ENCODE results near the gene PTGR1. TPM values are rescaled to one million over a fixed set of nuclear protein-coding genes. Genes with fewer than 3 reads are reported as not detected.
A peak's percentile ranks its signal among the peaks of the same experiment; 100 is the strongest.

PTGR1 gene
- total RNA-seq, 1 experiment from 2014 or later = 41.6 TPM

DNA sequence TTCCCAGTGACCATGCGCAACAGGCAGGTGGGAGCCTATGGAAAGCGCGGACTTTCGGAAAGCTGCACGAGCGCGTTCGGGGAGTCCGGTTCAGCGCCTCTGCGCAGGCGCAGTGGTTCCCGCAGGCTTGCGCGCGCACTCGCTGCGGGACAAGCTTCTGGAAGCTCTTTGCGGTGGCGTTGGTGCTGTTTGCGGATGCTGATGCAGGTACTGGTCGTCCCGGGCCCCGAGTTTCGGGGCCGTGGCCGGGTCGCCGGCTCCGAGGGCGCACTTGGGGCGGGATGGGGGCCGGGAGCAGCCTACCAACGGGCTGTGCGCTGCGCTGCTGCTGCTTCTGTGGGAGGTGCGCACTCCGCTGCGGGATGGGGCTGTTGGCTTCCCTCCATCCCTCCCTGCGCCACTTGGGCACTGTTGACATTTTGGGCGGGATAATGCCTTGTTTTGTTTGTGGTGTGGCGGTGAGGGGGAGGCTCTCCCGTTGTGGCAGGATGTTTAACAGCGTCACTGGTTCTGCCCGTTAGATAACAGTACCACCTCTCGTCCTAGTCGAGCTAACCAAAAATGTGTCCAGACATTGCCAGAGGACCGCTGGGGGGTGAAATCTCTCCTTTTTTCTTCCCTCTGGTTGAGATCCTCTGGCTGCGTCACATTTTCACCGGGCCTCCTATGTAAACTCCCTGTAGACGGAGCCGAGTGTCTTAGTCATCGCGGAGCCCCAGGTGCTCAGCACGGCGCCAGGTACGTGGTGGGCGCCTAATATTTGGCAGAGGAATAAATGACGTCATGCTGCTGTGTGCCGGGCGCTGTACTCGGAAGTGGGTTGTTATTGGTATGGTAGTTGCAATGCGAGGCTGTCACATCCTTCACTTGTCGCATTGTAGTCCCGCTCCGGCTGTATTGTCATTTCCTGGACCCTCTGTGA is 74.1 kb downstream of the PTGR1 start, which contains the start of gene ZNF483 (continued):
- TF ChIP-seq, protein P1, sequence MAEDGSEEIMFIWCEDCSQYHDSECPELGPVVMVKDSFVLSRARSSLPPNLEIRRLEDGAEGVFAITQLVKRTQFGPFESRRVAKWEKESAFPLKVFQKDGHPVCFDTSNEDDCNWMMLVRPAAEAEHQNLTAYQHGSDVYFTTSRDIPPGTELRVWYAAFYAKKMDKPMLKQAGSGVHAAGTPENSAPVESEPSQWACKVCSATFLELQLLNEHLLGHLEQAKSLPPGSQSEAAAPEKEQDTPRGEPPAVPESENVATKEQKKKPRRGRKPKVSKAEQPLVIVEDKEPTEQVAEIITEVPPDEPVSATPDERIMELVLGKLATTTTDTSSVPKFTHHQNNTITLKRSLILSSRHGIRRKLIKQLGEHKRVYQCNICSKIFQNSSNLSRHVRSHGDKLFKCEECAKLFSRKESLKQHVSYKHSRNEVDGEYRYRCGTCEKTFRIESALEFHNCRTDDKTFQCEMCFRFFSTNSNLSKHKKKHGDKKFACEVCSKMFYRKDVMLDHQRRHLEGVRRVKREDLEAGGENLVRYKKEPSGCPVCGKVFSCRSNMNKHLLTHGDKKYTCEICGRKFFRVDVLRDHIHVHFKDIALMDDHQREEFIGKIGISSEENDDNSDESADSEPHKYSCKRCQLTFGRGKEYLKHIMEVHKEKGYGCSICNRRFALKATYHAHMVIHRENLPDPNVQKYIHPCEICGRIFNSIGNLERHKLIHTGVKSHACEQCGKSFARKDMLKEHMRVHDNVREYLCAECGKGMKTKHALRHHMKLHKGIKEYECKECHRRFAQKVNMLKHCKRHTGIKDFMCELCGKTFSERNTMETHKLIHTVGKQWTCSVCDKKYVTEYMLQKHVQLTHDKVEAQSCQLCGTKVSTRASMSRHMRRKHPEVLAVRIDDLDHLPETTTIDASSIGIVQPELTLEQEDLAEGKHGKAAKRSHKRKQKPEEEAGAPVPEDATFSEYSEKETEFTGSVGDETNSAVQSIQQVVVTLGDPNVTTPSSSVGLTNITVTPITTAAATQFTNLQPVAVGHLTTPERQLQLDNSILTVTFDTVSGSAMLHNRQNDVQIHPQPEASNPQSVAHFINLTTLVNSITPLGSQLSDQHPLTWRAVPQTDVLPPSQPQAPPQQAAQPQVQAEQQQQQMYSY (CRISPR knock-in tag; IDR thresholded peaks at IDR 0.05) = no peak
- TF ChIP-seq CBFB (CRISPR knock-in tag; IDR thresholded peaks at IDR 0.05; ENCODE audit: low read depth) (peak; percentile 49; the same call in 1 of the 2 replicates), GTF2I (CRISPR knock-in tag; conservative IDR thresholded peaks at IDR 0.05) (no peak), SMAD3 (CRISPR knock-in tag; IDR thresholded peaks at IDR 0.05; ENCODE audit: borderline replicate concordance) (no peak; the same call in 1 of the 2 replicates), KAT7 (CRISPR knock-in tag; IDR thresholded peaks at IDR 0.05; ENCODE audit: borderline replicate concordance) (0 out of 2 replicates have a peak, but pooled peaks have one; percentile 59), NR3C1 (CRISPR knock-in tag; conservative IDR thresholded peaks at IDR 0.05; ENCODE audit: low read depth) (no peak), ATF1 (CRISPR knock-in tag; IDR thresholded peaks at IDR 0.05) (no peak), ZBTB21 (CRISPR knock-in tag; IDR thresholded peaks at IDR 0.05; ENCODE audit: borderline replicate concordance) (no peak), ETV6 (CRISPR knock-in tag; IDR thresholded peaks at IDR 0.05) (no peak), NR2C2 (CRISPR knock-in tag; IDR thresholded peaks at IDR 0.05) (no peak), IRF2 (CRISPR knock-in tag; IDR thresholded peaks at IDR 0.05; ENCODE audit: borderline replicate concordance, low read depth) (no peak), ZNF138 (CRISPR knock-in tag; conservative IDR thresholded peaks at IDR 0.05) (no peak), RORB (CRISPR knock-in tag; IDR thresholded peaks at IDR 0.05) (no peak), ZNF396 (CRISPR knock-in tag; IDR thresholded peaks at IDR 0.05; ENCODE audit: borderline replicate concordance) (no peak)
- TF ChIP-seq, protein P2, sequence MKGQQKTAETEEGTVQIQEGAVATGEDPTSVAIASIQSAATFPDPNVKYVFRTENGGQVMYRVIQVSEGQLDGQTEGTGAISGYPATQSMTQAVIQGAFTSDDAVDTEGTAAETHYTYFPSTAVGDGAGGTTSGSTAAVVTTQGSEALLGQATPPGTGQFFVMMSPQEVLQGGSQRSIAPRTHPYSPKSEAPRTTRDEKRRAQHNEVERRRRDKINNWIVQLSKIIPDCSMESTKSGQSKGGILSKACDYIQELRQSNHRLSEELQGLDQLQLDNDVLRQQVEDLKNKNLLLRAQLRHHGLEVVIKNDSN (CRISPR knock-in tag; IDR thresholded peaks at IDR 0.05) = 0 out of 2 replicates have a peak, but pooled peaks have one; percentile 7
- TF ChIP-seq, protein P3, sequence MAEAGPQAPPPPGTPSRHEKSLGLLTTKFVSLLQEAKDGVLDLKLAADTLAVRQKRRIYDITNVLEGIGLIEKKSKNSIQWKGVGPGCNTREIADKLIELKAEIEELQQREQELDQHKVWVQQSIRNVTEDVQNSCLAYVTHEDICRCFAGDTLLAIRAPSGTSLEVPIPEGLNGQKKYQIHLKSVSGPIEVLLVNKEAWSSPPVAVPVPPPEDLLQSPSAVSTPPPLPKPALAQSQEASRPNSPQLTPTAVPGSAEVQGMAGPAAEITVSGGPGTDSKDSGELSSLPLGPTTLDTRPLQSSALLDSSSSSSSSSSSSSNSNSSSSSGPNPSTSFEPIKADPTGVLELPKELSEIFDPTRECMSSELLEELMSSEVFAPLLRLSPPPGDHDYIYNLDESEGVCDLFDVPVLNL (CRISPR knock-in tag; IDR thresholded peaks at IDR 0.05; ENCODE audit: borderline replicate concordance, low read depth) = no peak
- TF ChIP-seq, protein P4, sequence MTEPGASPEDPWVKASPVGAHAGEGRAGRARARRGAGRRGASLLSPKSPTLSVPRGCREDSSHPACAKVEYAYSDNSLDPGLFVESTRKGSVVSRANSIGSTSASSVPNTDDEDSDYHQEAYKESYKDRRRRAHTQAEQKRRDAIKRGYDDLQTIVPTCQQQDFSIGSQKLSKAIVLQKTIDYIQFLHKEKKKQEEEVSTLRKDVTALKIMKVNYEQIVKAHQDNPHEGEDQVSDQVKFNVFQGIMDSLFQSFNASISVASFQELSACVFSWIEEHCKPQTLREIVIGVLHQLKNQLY (CRISPR knock-in tag; IDR thresholded peaks at IDR 0.05) = no peak
- TF ChIP-seq, protein P5, sequence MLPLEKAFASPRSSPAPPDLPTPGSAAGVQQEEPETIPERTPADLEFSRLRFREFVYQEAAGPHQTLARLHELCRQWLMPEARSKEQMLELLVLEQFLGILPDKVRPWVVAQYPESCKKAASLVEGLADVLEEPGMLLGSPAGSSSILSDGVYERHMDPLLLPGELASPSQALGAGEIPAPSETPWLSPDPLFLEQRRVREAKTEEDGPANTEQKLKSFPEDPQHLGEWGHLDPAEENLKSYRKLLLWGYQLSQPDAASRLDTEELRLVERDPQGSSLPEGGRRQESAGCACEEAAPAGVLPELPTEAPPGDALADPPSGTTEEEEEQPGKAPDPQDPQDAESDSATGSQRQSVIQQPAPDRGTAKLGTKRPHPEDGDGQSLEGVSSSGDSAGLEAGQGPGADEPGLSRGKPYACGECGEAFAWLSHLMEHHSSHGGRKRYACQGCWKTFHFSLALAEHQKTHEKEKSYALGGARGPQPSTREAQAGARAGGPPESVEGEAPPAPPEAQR (CRISPR knock-in tag; IDR thresholded peaks at IDR 0.05) = no peak
- TF ChIP-seq, protein P6, sequence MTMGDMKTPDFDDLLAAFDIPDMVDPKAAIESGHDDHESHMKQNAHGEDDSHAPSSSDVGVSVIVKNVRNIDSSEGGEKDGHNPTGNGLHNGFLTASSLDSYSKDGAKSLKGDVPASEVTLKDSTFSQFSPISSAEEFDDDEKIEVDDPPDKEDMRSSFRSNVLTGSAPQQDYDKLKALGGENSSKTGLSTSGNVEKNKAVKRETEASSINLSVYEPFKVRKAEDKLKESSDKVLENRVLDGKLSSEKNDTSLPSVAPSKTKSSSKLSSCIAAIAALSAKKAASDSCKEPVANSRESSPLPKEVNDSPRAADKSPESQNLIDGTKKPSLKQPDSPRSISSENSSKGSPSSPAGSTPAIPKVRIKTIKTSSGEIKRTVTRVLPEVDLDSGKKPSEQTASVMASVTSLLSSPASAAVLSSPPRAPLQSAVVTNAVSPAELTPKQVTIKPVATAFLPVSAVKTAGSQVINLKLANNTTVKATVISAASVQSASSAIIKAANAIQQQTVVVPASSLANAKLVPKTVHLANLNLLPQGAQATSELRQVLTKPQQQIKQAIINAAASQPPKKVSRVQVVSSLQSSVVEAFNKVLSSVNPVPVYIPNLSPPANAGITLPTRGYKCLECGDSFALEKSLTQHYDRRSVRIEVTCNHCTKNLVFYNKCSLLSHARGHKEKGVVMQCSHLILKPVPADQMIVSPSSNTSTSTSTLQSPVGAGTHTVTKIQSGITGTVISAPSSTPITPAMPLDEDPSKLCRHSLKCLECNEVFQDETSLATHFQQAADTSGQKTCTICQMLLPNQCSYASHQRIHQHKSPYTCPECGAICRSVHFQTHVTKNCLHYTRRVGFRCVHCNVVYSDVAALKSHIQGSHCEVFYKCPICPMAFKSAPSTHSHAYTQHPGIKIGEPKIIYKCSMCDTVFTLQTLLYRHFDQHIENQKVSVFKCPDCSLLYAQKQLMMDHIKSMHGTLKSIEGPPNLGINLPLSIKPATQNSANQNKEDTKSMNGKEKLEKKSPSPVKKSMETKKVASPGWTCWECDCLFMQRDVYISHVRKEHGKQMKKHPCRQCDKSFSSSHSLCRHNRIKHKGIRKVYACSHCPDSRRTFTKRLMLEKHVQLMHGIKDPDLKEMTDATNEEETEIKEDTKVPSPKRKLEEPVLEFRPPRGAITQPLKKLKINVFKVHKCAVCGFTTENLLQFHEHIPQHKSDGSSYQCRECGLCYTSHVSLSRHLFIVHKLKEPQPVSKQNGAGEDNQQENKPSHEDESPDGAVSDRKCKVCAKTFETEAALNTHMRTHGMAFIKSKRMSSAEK (CRISPR knock-in tag; IDR thresholded peaks at IDR 0.05; ENCODE audit: borderline replicate concordance) = no peak
- TF ChIP-seq, protein P7, sequence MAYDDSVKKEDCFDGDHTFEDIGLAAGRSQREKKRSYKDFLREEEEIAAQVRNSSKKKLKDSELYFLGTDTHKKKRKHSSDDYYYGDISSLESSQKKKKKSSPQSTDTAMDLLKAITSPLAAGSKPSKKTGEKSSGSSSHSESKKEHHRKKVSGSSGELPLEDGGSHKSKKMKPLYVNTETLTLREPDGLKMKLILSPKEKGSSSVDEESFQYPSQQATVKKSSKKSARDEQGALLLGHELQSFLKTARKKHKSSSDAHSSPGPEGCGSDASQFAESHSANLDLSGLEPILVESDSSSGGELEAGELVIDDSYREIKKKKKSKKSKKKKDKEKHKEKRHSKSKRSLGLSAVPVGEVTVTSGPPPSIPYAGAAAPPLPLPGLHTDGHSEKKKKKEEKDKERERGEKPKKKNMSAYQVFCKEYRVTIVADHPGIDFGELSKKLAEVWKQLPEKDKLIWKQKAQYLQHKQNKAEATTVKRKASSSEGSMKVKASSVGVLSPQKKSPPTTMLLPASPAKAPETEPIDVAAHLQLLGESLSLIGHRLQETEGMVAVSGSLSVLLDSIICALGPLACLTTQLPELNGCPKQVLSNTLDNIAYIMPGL (CRISPR knock-in tag; IDR thresholded peaks at IDR 0.05) = 0 out of 2 replicates have a peak, but pooled peaks have one; percentile 62
- TF ChIP-seq, protein P8, sequence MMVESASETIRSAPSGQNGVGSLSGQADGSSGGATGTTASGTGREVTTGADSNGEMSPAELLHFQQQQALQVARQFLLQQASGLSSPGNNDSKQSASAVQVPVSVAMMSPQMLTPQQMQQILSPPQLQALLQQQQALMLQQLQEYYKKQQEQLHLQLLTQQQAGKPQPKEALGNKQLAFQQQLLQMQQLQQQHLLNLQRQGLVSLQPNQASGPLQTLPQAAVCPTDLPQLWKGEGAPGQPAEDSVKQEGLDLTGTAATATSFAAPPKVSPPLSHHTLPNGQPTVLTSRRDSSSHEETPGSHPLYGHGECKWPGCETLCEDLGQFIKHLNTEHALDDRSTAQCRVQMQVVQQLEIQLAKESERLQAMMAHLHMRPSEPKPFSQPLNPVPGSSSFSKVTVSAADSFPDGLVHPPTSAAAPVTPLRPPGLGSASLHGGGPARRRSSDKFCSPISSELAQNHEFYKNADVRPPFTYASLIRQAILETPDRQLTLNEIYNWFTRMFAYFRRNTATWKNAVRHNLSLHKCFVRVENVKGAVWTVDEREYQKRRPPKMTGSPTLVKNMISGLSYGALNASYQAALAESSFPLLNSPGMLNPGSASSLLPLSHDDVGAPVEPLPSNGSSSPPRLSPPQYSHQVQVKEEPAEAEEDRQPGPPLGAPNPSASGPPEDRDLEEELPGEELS (CRISPR knock-in tag; IDR thresholded peaks at IDR 0.05) = no peak; the same call in none of the 2 replicates

Data from WTC11 (cell line).